ENCODE measurements around the gene CPVL. TPM values are rescaled to one million over a fixed set of nuclear protein-coding genes. Genes with fewer than 3 reads are reported as not detected.

CPVL gene
- total RNA-seq, 2 experiments from 2014 or later = not detected

DNA sequence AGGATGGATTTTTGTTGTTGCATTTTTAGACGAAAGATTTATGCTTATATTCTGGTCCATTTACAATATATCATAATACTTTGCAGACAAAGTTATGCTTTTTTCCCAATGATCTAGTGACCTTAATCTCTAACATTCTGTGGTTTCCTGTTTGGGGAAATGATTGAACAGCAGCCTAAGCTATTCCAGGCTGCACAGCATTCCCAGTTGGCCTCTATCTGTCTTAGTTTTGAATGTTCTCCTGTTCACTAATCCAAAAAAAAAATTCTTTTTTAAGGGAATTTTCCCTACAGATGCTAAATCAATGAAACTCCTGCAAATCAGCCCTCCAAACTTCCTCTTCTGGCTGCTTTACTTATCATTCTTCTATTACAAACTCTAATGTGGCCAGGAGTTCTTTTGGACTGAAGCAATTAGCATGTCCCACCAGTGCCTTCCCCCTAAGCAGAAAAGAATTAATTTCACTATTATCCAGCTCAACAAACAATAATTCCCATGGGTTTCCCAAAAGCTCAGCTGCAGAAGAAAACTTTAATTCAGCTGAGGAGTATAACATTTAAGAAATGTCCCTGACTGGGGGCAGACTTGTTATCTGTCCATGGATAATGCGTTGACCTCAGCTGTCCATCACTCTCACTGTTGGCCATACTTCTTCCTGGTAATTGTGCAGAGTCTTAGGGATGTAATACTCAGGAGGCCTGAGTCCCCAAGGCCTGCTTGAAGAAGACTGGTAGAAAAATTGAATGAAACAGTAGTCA is 106.3 kb downstream of the CPVL start:
- no peaks in the 10 kb centered on the region for H4K20me1 ChIP-seq (ENCODE audit: insufficient read depth, low read length)
- H3K9me2 ChIP-seq (ENCODE audit: insufficient read depth, low read length) = no peaks in the 10 kb centered on the region
- no peak overlapping the region for H3K4me3 ChIP-seq (ENCODE audit: low read depth, low read length, poor library complexity, severe bottlenecking)
- no peak overlapping the region for H3K4me2 ChIP-seq (ENCODE audit: low read length)
- no peaks in the 10 kb centered on the region for H3K9me3 ChIP-seq (ENCODE audit: low read length)
- POLR2A ChIA-PET = interaction anchor here (0.7 kb wide), 1 partner anchor 12 kb away, joined by 3 read pairs; no protein-coding TSS in a partner anchor
- no peak for TF ChIP-seq EZH2phosphoT487 (IDR thresholded peaks at IDR 0.05; ENCODE audit: borderline replicate concordance, low read depth, low read length)
- TF ChIP-seq, protein P1, sequence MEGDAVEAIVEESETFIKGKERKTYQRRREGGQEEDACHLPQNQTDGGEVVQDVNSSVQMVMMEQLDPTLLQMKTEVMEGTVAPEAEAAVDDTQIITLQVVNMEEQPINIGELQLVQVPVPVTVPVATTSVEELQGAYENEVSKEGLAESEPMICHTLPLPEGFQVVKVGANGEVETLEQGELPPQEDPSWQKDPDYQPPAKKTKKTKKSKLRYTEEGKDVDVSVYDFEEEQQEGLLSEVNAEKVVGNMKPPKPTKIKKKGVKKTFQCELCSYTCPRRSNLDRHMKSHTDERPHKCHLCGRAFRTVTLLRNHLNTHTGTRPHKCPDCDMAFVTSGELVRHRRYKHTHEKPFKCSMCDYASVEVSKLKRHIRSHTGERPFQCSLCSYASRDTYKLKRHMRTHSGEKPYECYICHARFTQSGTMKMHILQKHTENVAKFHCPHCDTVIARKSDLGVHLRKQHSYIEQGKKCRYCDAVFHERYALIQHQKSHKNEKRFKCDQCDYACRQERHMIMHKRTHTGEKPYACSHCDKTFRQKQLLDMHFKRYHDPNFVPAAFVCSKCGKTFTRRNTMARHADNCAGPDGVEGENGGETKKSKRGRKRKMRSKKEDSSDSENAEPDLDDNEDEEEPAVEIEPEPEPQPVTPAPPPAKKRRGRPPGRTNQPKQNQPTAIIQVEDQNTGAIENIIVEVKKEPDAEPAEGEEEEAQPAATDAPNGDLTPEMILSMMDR (conservative IDR thresholded peaks at IDR 0.05; ENCODE audit: low read length) = no peak
- no peaks in the 10 kb centered on the region for H3K4me1 ChIP-seq (ENCODE audit: insufficient read depth, low read length, poor library complexity, severe bottlenecking)
- CTCF ChIA-PET (ENCODE audit: unreplicated experiment) = no interaction called here
- H3K27ac ChIP-seq (ENCODE audit: low read depth, low read length, poor library complexity, severe bottlenecking) = no peak overlapping the region
- H2AFZ ChIP-seq (ENCODE audit: low read length) = no peak overlapping the region
- H3K79me2 ChIP-seq (ENCODE audit: insufficient read depth, low read depth, low read length) = no peaks in the 10 kb centered on the region
- H3K36me3 ChIP-seq (ENCODE audit: insufficient read depth, low read length) = no peaks in the 10 kb centered on the region
- no TSS peak for BruUV-seq (replicated peaks)
- no peak for DNase-seq (ENCODE audit: low spot score)
- intact Hi-C loops (cut with micrococcal nuclease; ENCODE audit: unreplicated experiment) = no loop called here

DNA sequence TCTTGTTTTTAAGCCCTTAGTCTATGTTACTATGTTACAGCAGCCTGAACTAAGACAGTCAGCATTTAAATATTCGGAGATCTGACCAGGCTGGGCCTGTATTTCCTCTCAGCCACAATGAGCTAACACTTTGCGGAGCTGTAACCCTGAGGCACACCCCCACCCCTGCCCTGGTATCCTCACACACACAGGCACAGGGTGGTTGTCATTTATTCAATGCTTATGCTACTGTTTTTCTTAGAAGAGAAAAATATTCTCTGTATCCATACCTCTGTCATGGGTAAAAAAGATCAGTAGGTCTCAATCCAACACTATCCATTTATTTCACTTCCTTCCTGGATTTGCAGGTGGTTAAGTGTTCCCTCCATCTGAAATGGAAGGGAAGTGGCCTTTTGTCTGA is 107.9 kb downstream of the CPVL start:
- BruUV-seq (replicated peaks) = no TSS peak
- Histone ChIP-seq H4K20me1 (ENCODE audit: insufficient read depth, low read length) (no peaks in the 10 kb centered on the region), H2AFZ (ENCODE audit: low read length) (no peak overlapping the region), H3K27ac (ENCODE audit: low read depth, low read length, poor library complexity, severe bottlenecking) (no peak overlapping the region), H3K4me3 (ENCODE audit: low read depth, low read length, poor library complexity, severe bottlenecking) (no peak overlapping the region), H3K9me3 (ENCODE audit: low read length) (no peaks in the 10 kb centered on the region), H3K9me2 (ENCODE audit: insufficient read depth, low read length) (no peaks in the 10 kb centered on the region), H3K36me3 (ENCODE audit: insufficient read depth, low read length) (no peaks in the 10 kb centered on the region), H3K4me1 (ENCODE audit: insufficient read depth, low read length, poor library complexity, severe bottlenecking) (no peaks in the 10 kb centered on the region), H3K79me2 (ENCODE audit: insufficient read depth, low read depth, low read length) (no peaks in the 10 kb centered on the region), H3K4me2 (ENCODE audit: low read length) (no peak overlapping the region)
- ChIA-PET CTCF (ENCODE audit: unreplicated experiment) (no interaction called here), POLR2A (no interaction called here)
- intact Hi-C loops (cut with micrococcal nuclease; ENCODE audit: unreplicated experiment) = no loop called here
- no peak for DNase-seq (ENCODE audit: low spot score)
- TF ChIP-seq, protein P1 (conservative IDR thresholded peaks at IDR 0.05; ENCODE audit: low read length) = no peak
- TF ChIP-seq EZH2phosphoT487 (IDR thresholded peaks at IDR 0.05; ENCODE audit: borderline replicate concordance, low read depth, low read length) = no peak

DNA sequence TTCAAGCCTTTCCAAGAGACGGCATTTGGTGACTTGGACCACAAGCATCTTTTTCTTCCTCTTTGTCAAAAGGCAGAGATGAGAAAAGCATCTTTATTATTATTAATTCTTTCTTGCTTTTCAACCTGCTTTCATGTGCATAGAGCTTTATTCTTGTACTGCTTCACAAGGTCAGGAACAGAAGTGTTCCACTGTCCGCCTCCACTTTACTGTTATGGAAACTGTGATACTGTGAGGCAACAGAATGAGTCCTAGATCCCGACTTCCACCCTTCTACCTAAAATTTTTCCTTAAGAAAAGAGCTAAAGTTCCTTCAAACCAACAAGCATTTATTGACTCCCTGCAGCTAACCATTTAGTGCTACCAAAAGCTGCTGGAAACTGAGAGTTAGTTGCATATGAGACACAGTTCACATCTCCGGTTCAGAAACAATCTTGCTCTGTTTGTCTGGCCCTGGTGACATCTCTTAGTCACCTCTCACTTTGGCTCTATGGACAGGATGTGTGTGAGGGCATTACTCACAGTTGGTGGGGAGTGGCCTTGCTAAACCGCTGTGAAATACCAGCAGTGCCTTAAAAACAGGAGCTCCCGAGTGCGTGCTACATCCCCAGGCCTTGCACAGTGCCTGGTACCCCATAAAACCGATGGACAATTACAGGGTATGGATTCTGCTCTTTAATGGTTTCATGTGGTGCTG is 111.1 kb downstream of the CPVL start:
- no peaks in the 10 kb centered on the region for H4K20me1 ChIP-seq (ENCODE audit: insufficient read depth, low read length)
- ChIA-PET CTCF (ENCODE audit: unreplicated experiment) (no interaction called here), POLR2A (no interaction called here)
- H3K9me2 ChIP-seq (ENCODE audit: insufficient read depth, low read length) = no peaks in the 10 kb centered on the region
- no peaks in the 10 kb centered on the region for H3K9me3 ChIP-seq (ENCODE audit: low read length)
- H2AFZ ChIP-seq (ENCODE audit: low read length) = no peak overlapping the region
- no peak for TF ChIP-seq EZH2phosphoT487 (IDR thresholded peaks at IDR 0.05; ENCODE audit: borderline replicate concordance, low read depth, low read length)
- TF ChIP-seq, protein P1 (conservative IDR thresholded peaks at IDR 0.05; ENCODE audit: low read length) = no peak
- no peak overlapping the region for H3K4me2 ChIP-seq (ENCODE audit: low read length)
- no peak overlapping the region for H3K27ac ChIP-seq (ENCODE audit: low read depth, low read length, poor library complexity, severe bottlenecking)
- no peak overlapping the region for H3K4me3 ChIP-seq (ENCODE audit: low read depth, low read length, poor library complexity, severe bottlenecking)
- H3K79me2 ChIP-seq (ENCODE audit: insufficient read depth, low read depth, low read length) = no peaks in the 10 kb centered on the region
- no peaks in the 10 kb centered on the region for H3K36me3 ChIP-seq (ENCODE audit: insufficient read depth, low read length)
- BruUV-seq (replicated peaks) = no TSS peak
- no peak for DNase-seq (ENCODE audit: low spot score)
- H3K4me1 ChIP-seq (ENCODE audit: insufficient read depth, low read length, poor library complexity, severe bottlenecking) = no peaks in the 10 kb centered on the region
- intact Hi-C loops (cut with micrococcal nuclease; ENCODE audit: unreplicated experiment) = no loop called here
